Choroid plexus epithelial cell (primary cell): ENCODE results near the gene IREB2.

Source experiments
- DNase-seq: peaks from one replicate; pipeline ENCODE4 v3.0.0-alpha.2; 2010; ENCODE audit warnings: low read depth
- H3K4me3 ChIP-seq: 2 replicates; pipeline ENCODE4 v1.5.1; 2011; ENCODE audit warnings: low read depth, mild to moderate bottlenecking, control low read depth, low read length, moderate library complexity
- CTCF ChIP-seq: conservative IDR thresholded peaks from 2 replicates; pipeline ENCODE4 v1.5.1; 2011; ENCODE audit warnings: low read depth, mild to moderate bottlenecking, control low read depth, inconsistent platforms, low read length, moderate library complexity

IREB2 gene

GRCh38 chr15:78445875-78446274 lies 7.9 kb downstream of the IREB2 start:
- no peak for DNase-seq

GRCh38 chr15:78446551-78446950 lies 8.5 kb downstream of the IREB2 start:
- DNase-seq = no peak
- H3K4me3 ChIP-seq = no peak overlapping the region
- TF ChIP-seq CTCF = no peak

More at GRCh38 chr15:78445875-78446274, 7.9 kb downstream of the IREB2 start:
- TF ChIP-seq CTCF = no peak
- no peak overlapping the region for H3K4me3 ChIP-seq

GRCh38 chr15:78448441-78449219 lies 10.6 kb downstream of the IREB2 start:
- no peak for TF ChIP-seq CTCF
- no peak overlapping the region for H3K4me3 ChIP-seq
- peak; percentile 13 for DNase-seq

- no peak for TF ChIP-seq CTCF
- H3K4me3 ChIP-seq = no peak overlapping the region
- DNase-seq = peak; percentile 30
These were observed 11.4 kb downstream of the IREB2 start for GRCh38 chr15:78449220-78449999.

- TF ChIP-seq CTCF = no peak
- no peak for DNase-seq
- H3K4me3 ChIP-seq = no peak overlapping the region
These were observed 12.4 kb downstream of the IREB2 start for GRCh38 chr15:78450285-78450858.

- no peak for TF ChIP-seq CTCF
- DNase-seq = no peak
These were observed 14.5 kb downstream of the IREB2 start for GRCh38 chr15:78452485-78452884.

More at GRCh38 chr15:78452485-78452884, 14.5 kb downstream of the IREB2 start:
- H3K4me3 ChIP-seq = no peak overlapping the region
